Testis (tissue), 2 donors: Measurements from ENCODE around the gene TNFRSF13B.

Experiments
- POLR2A ChIP-seq: fragments of 450-650 bp; IDR thresholded peaks from one replicate; pipeline ENCODE4 v1.6.1; 2017; ENCODE audit warnings: antibody characterized with exemption, mild to moderate bottlenecking, moderate library complexity
- TF ChIP-seq, protein P1 (sequence below), 3 experiments: fragments of 450-650 bp in 2 of 3; fragments of 200-600 bp in 1 of 3; sonication (generic) in 1 of 3; IDR thresholded peaks; one replicate each; pipeline ENCODE4 v1.5.1; 2016 to 2019; ENCODE audit warnings: antibody characterized with exemption in 3 of 3, mild to moderate bottlenecking in 2 of 3, moderate library complexity in 1 of 3

DNA sequence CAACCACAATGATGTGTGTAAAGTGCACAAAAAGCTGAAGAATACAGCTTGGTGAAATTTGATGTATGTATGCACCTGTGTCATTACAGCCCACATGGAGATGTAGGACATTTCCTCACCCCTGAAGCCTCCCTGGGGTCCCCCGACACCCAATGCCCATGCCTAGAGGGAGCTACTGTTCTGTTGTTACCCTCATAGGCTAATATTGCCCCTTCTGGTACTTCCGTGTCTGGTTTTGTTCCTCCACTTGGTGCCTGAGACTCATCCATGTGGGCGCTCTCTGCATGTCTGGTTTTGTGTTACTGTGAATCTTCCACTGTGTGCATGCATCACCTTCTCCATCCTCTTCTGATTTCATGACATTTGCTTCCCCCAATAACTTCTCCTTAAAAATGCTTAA is 18.6 kb downstream of the TNFRSF13B start:
- TF ChIP-seq, protein P1, sequence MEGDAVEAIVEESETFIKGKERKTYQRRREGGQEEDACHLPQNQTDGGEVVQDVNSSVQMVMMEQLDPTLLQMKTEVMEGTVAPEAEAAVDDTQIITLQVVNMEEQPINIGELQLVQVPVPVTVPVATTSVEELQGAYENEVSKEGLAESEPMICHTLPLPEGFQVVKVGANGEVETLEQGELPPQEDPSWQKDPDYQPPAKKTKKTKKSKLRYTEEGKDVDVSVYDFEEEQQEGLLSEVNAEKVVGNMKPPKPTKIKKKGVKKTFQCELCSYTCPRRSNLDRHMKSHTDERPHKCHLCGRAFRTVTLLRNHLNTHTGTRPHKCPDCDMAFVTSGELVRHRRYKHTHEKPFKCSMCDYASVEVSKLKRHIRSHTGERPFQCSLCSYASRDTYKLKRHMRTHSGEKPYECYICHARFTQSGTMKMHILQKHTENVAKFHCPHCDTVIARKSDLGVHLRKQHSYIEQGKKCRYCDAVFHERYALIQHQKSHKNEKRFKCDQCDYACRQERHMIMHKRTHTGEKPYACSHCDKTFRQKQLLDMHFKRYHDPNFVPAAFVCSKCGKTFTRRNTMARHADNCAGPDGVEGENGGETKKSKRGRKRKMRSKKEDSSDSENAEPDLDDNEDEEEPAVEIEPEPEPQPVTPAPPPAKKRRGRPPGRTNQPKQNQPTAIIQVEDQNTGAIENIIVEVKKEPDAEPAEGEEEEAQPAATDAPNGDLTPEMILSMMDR (IDR thresholded peaks at IDR 0.05), result no peak
- TF ChIP-seq POLR2A, result no peak
